H9 (cell line): ENCODE measurements around the gene ARHGAP26. TPM values are rescaled to one million over a fixed set of nuclear protein-coding genes. Genes with fewer than 3 reads are reported as not detected.

ENCODE experiments used
- DNase-seq: peaks from one replicate; pipeline ENCODE4 v3.0.0-alpha.2; 2017
- H2AFZ ChIP-seq: one replicate; pipeline ENCODE4 v1.6.1; 2013; ENCODE audit warnings: mild to moderate bottlenecking, low read length, control low read depth, moderate library complexity
- H2AK5ac ChIP-seq: 2 replicates; pipeline ENCODE4 v1.6.1; 2013; ENCODE audit warnings: low read length, control low read depth, mixed read lengths; ENCODE audit not compliant: insufficient read length
- H2BK120ac ChIP-seq: one replicate; pipeline ENCODE4 v1.6.1; 2013; ENCODE audit warnings: low read depth, mild to moderate bottlenecking, low read length, control low read depth, inconsistent platforms; ENCODE audit not compliant: poor library complexity, severe bottlenecking
- H2BK12ac ChIP-seq: 2 replicates; pipeline ENCODE4 v1.6.1; 2013; ENCODE audit warnings: low read length, control low read depth, mixed read lengths, low read depth; ENCODE audit not compliant: insufficient read length
- H2BK15ac ChIP-seq: 2 replicates; pipeline ENCODE4 v1.6.1; 2013; ENCODE audit warnings: low read depth, low read length, control low read depth
- H2BK20ac ChIP-seq: one replicate; pipeline ENCODE4 v1.6.1; 2013; ENCODE audit warnings: low read depth, mild to moderate bottlenecking, low read length, control low read depth, inconsistent platforms; ENCODE audit not compliant: poor library complexity, severe bottlenecking
- H2BK5ac ChIP-seq: 2 replicates; pipeline ENCODE4 v1.6.1; 2013; ENCODE audit warnings: low read length, control low read depth, mixed read lengths; ENCODE audit not compliant: insufficient read length
- H3K14ac ChIP-seq: 2 replicates; pipeline ENCODE4 v1.6.1; 2013; ENCODE audit warnings: low read length, control low read depth; ENCODE audit not compliant: insufficient read depth
- H3K18ac ChIP-seq: 2 replicates; pipeline ENCODE4 v1.6.1; 2013; ENCODE audit warnings: low read depth, mild to moderate bottlenecking, mixed read lengths, low read length, control low read depth; ENCODE audit not compliant: insufficient read length
- H3K23ac ChIP-seq: 2 replicates; pipeline ENCODE4 v1.6.1; 2013; ENCODE audit warnings: low read length, control low read depth, mixed read lengths, low read depth; ENCODE audit not compliant: insufficient read length
- H3K23me2 ChIP-seq: 2 replicates; pipeline ENCODE4 v1.6.1; 2013; ENCODE audit warnings: low read depth, mild to moderate bottlenecking, mixed read lengths, low read length, control low read depth; ENCODE audit not compliant: insufficient read length, poor library complexity, severe bottlenecking
- H3K27ac ChIP-seq: 2 replicates; pipeline ENCODE4 v1.5.1; 2013; ENCODE audit warnings: low read length, control low read depth, mixed read lengths, low read depth; ENCODE audit not compliant: insufficient read length
- H3K27me3 ChIP-seq: 2 replicates; pipeline ENCODE4 v1.6.1; 2013; ENCODE audit warnings: low read length, control low read depth, inconsistent platforms; ENCODE audit not compliant: insufficient read depth
- H3K4ac ChIP-seq: 2 replicates; pipeline ENCODE4 v1.6.1; 2013; ENCODE audit warnings: low read depth, mild to moderate bottlenecking, control low read depth, inconsistent platforms, low read length, moderate library complexity
- H3K4me1 ChIP-seq: 2 replicates; pipeline ENCODE4 v1.6.1; 2013; ENCODE audit warnings: low read length, control low read depth, inconsistent platforms; ENCODE audit not compliant: insufficient read depth
- H3K4me2 ChIP-seq: 2 replicates; pipeline ENCODE4 v1.6.1; 2013; ENCODE audit warnings: low read length, control low read depth, mixed read lengths; ENCODE audit not compliant: insufficient read length, insufficient read depth
- H3K56ac ChIP-seq: 2 replicates; pipeline ENCODE4 v1.6.1; 2013; ENCODE audit warnings: low read depth, mild to moderate bottlenecking, mixed read lengths, low read length, control low read depth; ENCODE audit not compliant: insufficient read length
- H3K79me1 ChIP-seq: 2 replicates; pipeline ENCODE4 v1.6.1; 2013; ENCODE audit warnings: low read depth, mild to moderate bottlenecking, moderate library complexity, low read length, control low read depth, inconsistent platforms; ENCODE audit not compliant: insufficient read depth, poor library complexity, severe bottlenecking
- H3K79me2 ChIP-seq: 2 replicates; pipeline ENCODE4 v1.6.1; 2013; ENCODE audit warnings: low read length, control low read depth, inconsistent platforms; ENCODE audit not compliant: insufficient read depth
- H3K9ac ChIP-seq: 2 replicates; pipeline ENCODE4 v1.6.1; 2013; ENCODE audit warnings: low read length, control low read depth, mixed read lengths; ENCODE audit not compliant: insufficient read length; ENCODE audit errors: extremely low read depth
- H3K9me3 ChIP-seq: one replicate; pipeline ENCODE4 v1.6.1; 2013; ENCODE audit warnings: low read depth, low read length, inconsistent platforms; ENCODE audit not compliant: control insufficient read depth
- H3T11ph ChIP-seq: one replicate; pipeline ENCODE4 v1.6.1; 2013; ENCODE audit warnings: mild to moderate bottlenecking, low read length, control low read depth, inconsistent platforms
- H4K20me1 ChIP-seq: one replicate; pipeline ENCODE4 v1.6.1; 2013; ENCODE audit not compliant: control insufficient read depth, insufficient read length, insufficient read depth
- H4K5ac ChIP-seq: 2 replicates; pipeline ENCODE4 v1.6.1; 2013; ENCODE audit warnings: low read depth, mild to moderate bottlenecking, mixed read lengths, low read length, control low read depth; ENCODE audit not compliant: insufficient read length
- H4K8ac ChIP-seq: replicated peaks from 2 replicates; pipeline ENCODE4 v1.6.1; 2013; ENCODE audit warnings: low read length, control low read depth, mixed read lengths, low read depth; ENCODE audit not compliant: insufficient read length
- H4K91ac ChIP-seq: 2 replicates; pipeline ENCODE4 v1.6.1; 2013; ENCODE audit warnings: low read depth, mild to moderate bottlenecking, moderate library complexity, mixed read lengths, low read length, control low read depth; ENCODE audit not compliant: insufficient read length
- H3K27ac Mint-ChIP-seq, 3 experiments: 2 replicates in 2 of 3; 3 replicates in 1 of 3; pipeline ENCODE4 v1.8.0; 2020 to 2021; ENCODE audit warnings: mixed read lengths in 3 of 3, mild to moderate bottlenecking in 1 of 3, moderate library complexity in 1 of 3
- H3K27me3 Mint-ChIP-seq: 2 replicates; pipeline ENCODE4 v1.8.0; 2021; ENCODE audit warnings: low read depth, mild to moderate bottlenecking, moderate library complexity, mixed read lengths
- H3K36me3 Mint-ChIP-seq, 3 experiments: 2 replicates in 2 of 3; 3 replicates in 1 of 3; pipeline ENCODE4 v1.8.0; 2020 to 2021; ENCODE audit warnings: low read depth in 3 of 3, mixed read lengths in 3 of 3; ENCODE audit not compliant: insufficient read depth in 1 of 3
- H3K4me1 Mint-ChIP-seq, 2 experiments: 2 replicates each; pipeline ENCODE4 v1.8.0; 2020; ENCODE audit warnings: mixed read lengths in 2 of 2
- H3K4me3 Mint-ChIP-seq, 2 experiments: 2 replicates in 1 of 2; 3 replicates in 1 of 2; pipeline ENCODE4 v1.8.0; 2020 to 2021; ENCODE audit warnings: mild to moderate bottlenecking in 2 of 2, mixed read lengths in 2 of 2, moderate library complexity in 1 of 2
- H3K9me3 Mint-ChIP-seq, 2 experiments: 2 replicates in 1 of 2; 3 replicates in 1 of 2; pipeline ENCODE4 v1.8.0; 2020; ENCODE audit warnings: mild to moderate bottlenecking in 2 of 2, mixed read lengths in 2 of 2, moderate library complexity in 1 of 2
- WGBS: extraction: QIAGEN DNeasy Blood & Tissue Kit; methylation state at CpG from one replicate; pipeline ENCODE4 v1.1.7; 2013; ENCODE audit warnings: missing lambda C conversion rate, low lambda C conversion rate, mixed read lengths; ENCODE audit not compliant: insufficient read length; ENCODE audit errors: extremely low coverage; 5-methylcytosine and 5-hydroxymethylcytosine counted together
- total RNA-seq: library from RNA; stranded (reverse); gene quantifications from 2 replicates; pipeline ENCODE4 v1.2.1, GENCODE V29; 2021
- TF ChIP-seq, protein P1 (sequence below): fragments of 200-600 bp; sonication (generic); conservative IDR thresholded peaks from 3 replicates; pipeline ENCODE4 v1.8.0; 2021; ENCODE audit warnings: antibody characterized with exemption, mild to moderate bottlenecking

ARHGAP26 gene
- total RNA-seq, 1 experiment from 2014 or later: 13.8 TPM

DNA sequence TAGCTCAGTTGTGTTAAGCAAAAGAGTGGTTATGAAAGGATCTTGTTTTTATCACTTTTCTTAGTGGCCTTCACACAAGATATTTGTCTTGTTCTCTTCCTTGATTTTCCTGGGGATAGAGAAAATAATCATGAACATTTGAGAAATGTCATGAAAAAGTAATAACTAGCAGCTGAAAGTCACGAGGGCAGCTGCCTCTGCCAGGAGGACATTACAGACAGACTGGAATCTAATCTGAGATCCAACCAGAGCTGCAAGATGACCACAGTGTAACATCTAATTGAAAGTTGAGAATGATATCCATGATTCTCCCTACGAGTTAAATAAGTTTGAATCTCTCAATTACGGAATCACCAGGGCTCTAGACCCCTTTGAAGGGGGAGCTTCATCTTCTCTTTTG, 274.9 kb downstream of the ARHGAP26 start:
- H2BK5ac ChIP-seq: no peak overlapping the region
- H3K9me3 ChIP-seq: no peaks in the 10 kb centered on the region
- no peak overlapping the region for H3K18ac ChIP-seq
- TF ChIP-seq, protein P1, sequence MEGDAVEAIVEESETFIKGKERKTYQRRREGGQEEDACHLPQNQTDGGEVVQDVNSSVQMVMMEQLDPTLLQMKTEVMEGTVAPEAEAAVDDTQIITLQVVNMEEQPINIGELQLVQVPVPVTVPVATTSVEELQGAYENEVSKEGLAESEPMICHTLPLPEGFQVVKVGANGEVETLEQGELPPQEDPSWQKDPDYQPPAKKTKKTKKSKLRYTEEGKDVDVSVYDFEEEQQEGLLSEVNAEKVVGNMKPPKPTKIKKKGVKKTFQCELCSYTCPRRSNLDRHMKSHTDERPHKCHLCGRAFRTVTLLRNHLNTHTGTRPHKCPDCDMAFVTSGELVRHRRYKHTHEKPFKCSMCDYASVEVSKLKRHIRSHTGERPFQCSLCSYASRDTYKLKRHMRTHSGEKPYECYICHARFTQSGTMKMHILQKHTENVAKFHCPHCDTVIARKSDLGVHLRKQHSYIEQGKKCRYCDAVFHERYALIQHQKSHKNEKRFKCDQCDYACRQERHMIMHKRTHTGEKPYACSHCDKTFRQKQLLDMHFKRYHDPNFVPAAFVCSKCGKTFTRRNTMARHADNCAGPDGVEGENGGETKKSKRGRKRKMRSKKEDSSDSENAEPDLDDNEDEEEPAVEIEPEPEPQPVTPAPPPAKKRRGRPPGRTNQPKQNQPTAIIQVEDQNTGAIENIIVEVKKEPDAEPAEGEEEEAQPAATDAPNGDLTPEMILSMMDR: no peak
- no peak overlapping the region for H3K23ac ChIP-seq
- no peak overlapping the region for H2BK20ac ChIP-seq
- H3K14ac ChIP-seq: no peak overlapping the region
- no CpG with 5 or more reads among the region's 3 CpGs for WGBS
- no peak overlapping the region for H3K4me2 ChIP-seq
- no peak overlapping the region for H2BK15ac ChIP-seq
- no peak overlapping the region for H2AK5ac ChIP-seq
- Mint-ChIP-seq H3K36me3 (peaks cover 5 to 16% (median 14%) of the 10 kb centered on the region in 3 experiments; a peak in 6 of 7 replicates), H3K27me3 (no peaks in the 10 kb centered on the region), H3K9me3 (no peaks in the 10 kb centered on the region), H3K4me1 (peaks cover 11 to 19% of the 10 kb centered on the region in 2 experiments), H3K4me3 (no peak overlapping the region), H3K27ac (no peak overlapping the region)
- DNase-seq: no peak
- H2BK120ac ChIP-seq: no peak overlapping the region
- no peaks in the 10 kb centered on the region for H3K23me2 ChIP-seq
- H4K8ac ChIP-seq: no peak overlapping the region
- no peaks in the 10 kb centered on the region for H3K79me2 ChIP-seq
- H3T11ph ChIP-seq: no peak overlapping the region
- no peak overlapping the region for H4K5ac ChIP-seq
- H2AFZ ChIP-seq: no peak overlapping the region
- no peak overlapping the region for H3K56ac ChIP-seq
- no peaks in the 10 kb centered on the region for H3K79me1 ChIP-seq
- H3K9ac ChIP-seq: no peak overlapping the region
- H4K20me1 ChIP-seq: no peaks in the 10 kb centered on the region
- no peaks in the 10 kb centered on the region for H3K27me3 ChIP-seq
- H2BK12ac ChIP-seq: no peak overlapping the region
- H3K4me1 ChIP-seq: peaks cover 5% of the 10 kb centered on the region; the same call in 1 of the 2 replicates
- H3K27ac ChIP-seq: no peak overlapping the region
- no peak overlapping the region for H4K91ac ChIP-seq
- no peak overlapping the region for H3K4ac ChIP-seq
